PC-9 (cell line): Measurements from ENCODE around the gene NAT16. TPM values are rescaled to one million over a fixed set of nuclear protein-coding genes. Genes with fewer than 3 reads are reported as not detected.
"Not testable (repeated sequence)": the region's sequence is repeated elsewhere in the genome, so short reads cannot be mapped to it uniquely, and the experiment has no call there.

Experiments used
- BruUV-seq: library from RNA; stranded (reverse); fragments of 400-500 nt; replicated peaks from 2 replicates; lab custom pipeline; 2021; lab: Mats Ljungman, UMichigan
- CTCF ChIA-PET: fragments of 300-600 bp; sonication (Branson Sonifier 250); formaldehyde crosslinking; loops from one replicate; lab custom pipeline; 2022; ENCODE audit warnings: antibody characterized with exemption; lab: Charles Lee
- POLR2A ChIA-PET: fragments of 300-600 bp; sonication (Branson Sonifier 250); formaldehyde crosslinking; loops from one replicate; lab custom pipeline; 2022; ENCODE audit warnings: antibody characterized with exemption; ENCODE audit not compliant: unreplicated experiment; lab: Charles Lee
- DNase-seq, 2 experiments: peaks; one replicate each; pipeline versions ENCODE4 v3.0.0 to v3.0.0-alpha.2; 2015 to 2022; ENCODE audit warnings: mixed read lengths in 1 of 2
- H2AFZ ChIP-seq: fragments of 200-600 bp; sonication (generic); 2 replicates; pipeline ENCODE4 v1.8.1; 2017; ENCODE audit warnings: antibody characterized with exemption
- H3F3A ChIP-seq: fragments of 200-600 bp; sonication (generic); 2 replicates; pipeline ENCODE4 v1.8.1; 2017; ENCODE audit warnings: antibody characterized with exemption, mild to moderate bottlenecking, low read depth; ENCODE audit not compliant: insufficient read depth
- H3K27ac ChIP-seq: fragments of 200-600 bp; sonication (generic); 2 replicates; pipeline ENCODE4 v1.6.1; 2016; ENCODE audit warnings: mixed run types
- H3K27me3 ChIP-seq: fragments of 200-600 bp; sonication (generic); 2 replicates; pipeline ENCODE4 v1.6.1; 2016; ENCODE audit warnings: low read depth, mixed run types; ENCODE audit not compliant: insufficient read depth
- H3K36me3 ChIP-seq: fragments of 200-600 bp; sonication (generic); 2 replicates; pipeline ENCODE4 v1.6.1; 2016; ENCODE audit warnings: low read depth, mixed run types
- H3K4me1 ChIP-seq: fragments of 200-600 bp; sonication (generic); replicated peaks from 2 replicates; pipeline ENCODE4 v1.6.1; 2016; ENCODE audit warnings: mixed run types; ENCODE audit not compliant: insufficient read depth
- H3K4me2 ChIP-seq: fragments of 200-600 bp; sonication (generic); 2 replicates; pipeline ENCODE4 v1.6.1; 2017; ENCODE audit warnings: mixed run types
- H3K4me3 ChIP-seq: fragments of 200-600 bp; sonication (generic); 2 replicates; pipeline ENCODE4 v1.6.1; 2016; ENCODE audit warnings: mixed run types
- H3K79me2 ChIP-seq: fragments of 200-600 bp; sonication (generic); 2 replicates; pipeline ENCODE4 v1.6.1; 2017; ENCODE audit warnings: low read depth, mixed run types
- H3K9me2 ChIP-seq: fragments of 200-600 bp; sonication (generic); 2 replicates; pipeline ENCODE4 v1.8.1; 2017; ENCODE audit warnings: mild to moderate bottlenecking; ENCODE audit not compliant: insufficient read depth
- H3K9me3 ChIP-seq: fragments of 200-600 bp; sonication (generic); 2 replicates; pipeline ENCODE4 v1.8.1; 2016; ENCODE audit warnings: low read depth; ENCODE audit not compliant: insufficient read depth
- H4K20me1 ChIP-seq: fragments of 200-600 bp; sonication (generic); 2 replicates; pipeline ENCODE4 v1.8.1; 2017; ENCODE audit not compliant: insufficient read depth
- CTCF ChIP-seq: fragments of 200-600 bp; sonication (generic); conservative IDR thresholded peaks from 2 replicates; pipeline ENCODE4 v1.6.1; 2017; ENCODE audit warnings: mixed run types, antibody characterized with exemption, mild to moderate bottlenecking, moderate library complexity
- EZH2 ChIP-seq: fragments of 200-600 bp; sonication (generic); IDR thresholded peaks from 2 replicates; pipeline ENCODE4 v1.8.0; 2017; ENCODE audit warnings: antibody characterized with exemption, low read depth
- intact Hi-C: fragments of 100-400 bp; cut with micrococcal nuclease; formaldehyde crosslinking; loops from one replicate; pipeline ENCODE4 v1.10.0; 2022; ENCODE audit not compliant: unreplicated experiment
- total RNA-seq: library from RNA; stranded (reverse); gene quantifications from 2 replicates; pipeline ENCODE4 v1.2.3, GENCODE V29; 2021

The NAT16 gene
- total RNA-seq, 1 experiment from 2014 or later: not detected

GRCh38 chr7:101206665-101207042, 26.6 kb upstream of the NAT16 start:
- no peaks in the 10 kb centered on the region for H4K20me1 ChIP-seq
- no peaks in the 10 kb centered on the region for H3K4me1 ChIP-seq
- H3K4me3 ChIP-seq: no peak overlapping the region
- H3K36me3 ChIP-seq: no peaks in the 10 kb centered on the region
- H3F3A ChIP-seq: no peaks in the 10 kb centered on the region
- H3K9me3 ChIP-seq: no peaks in the 10 kb centered on the region
- BruUV-seq: no TSS peak
- TF ChIP-seq CTCF: no peak
- TF ChIP-seq EZH2: no peak
- H3K9me2 ChIP-seq: no peaks in the 10 kb centered on the region
- intact Hi-C loops: no loop called here
- no peak overlapping the region for H3K4me2 ChIP-seq
- ChIA-PET CTCF (no interaction called here), POLR2A (no interaction called here)
- no peaks in the 10 kb centered on the region for H3K79me2 ChIP-seq
- H3K27me3 ChIP-seq: no peaks in the 10 kb centered on the region
- no peak overlapping the region for H2AFZ ChIP-seq
- H3K27ac ChIP-seq: no peak overlapping the region
- DNase-seq: no peak

- Histone ChIP-seq H3K27ac (no peak overlapping the region), H3K79me2 (no peaks in the 10 kb centered on the region), H3K4me2 (no peak overlapping the region), H3K36me3 (no peaks in the 10 kb centered on the region), H3K9me2 (no peaks in the 10 kb centered on the region), H2AFZ (no peak overlapping the region), H3K9me3 (no peaks in the 10 kb centered on the region), H3K4me1 (no peaks in the 10 kb centered on the region), H3K4me3 (no peak overlapping the region), H3K27me3 (no peaks in the 10 kb centered on the region), H4K20me1 (no peaks in the 10 kb centered on the region), H3F3A (no peaks in the 10 kb centered on the region)
- DNase-seq: no peak
- BruUV-seq: no TSS peak
- ChIA-PET POLR2A (no interaction called here), CTCF (interaction anchor here (0.5 kb wide), 1 partner anchor 40 kb away, joined by 8 read pairs; no protein-coding TSS in a partner anchor)
- TF ChIP-seq EZH2 (no peak), CTCF (no peak)
- intact Hi-C loops: no loop called here
These were observed 26.0 kb upstream of the NAT16 start for GRCh38 chr7:101205901-101206664.

GRCh38 chr7:101203740-101204738, 23.9 kb upstream of the NAT16 start:
- H3K4me1 ChIP-seq, H3K36me3 ChIP-seq, H3K27ac ChIP-seq, H3K4me2 ChIP-seq, CTCF ChIA-PET, BruUV-seq, H3K9me2 ChIP-seq, H4K20me1 ChIP-seq, H3K4me3 ChIP-seq, DNase-seq, H3K9me3 ChIP-seq, H2AFZ ChIP-seq, intact Hi-C loops, H3K79me2 ChIP-seq, H3F3A ChIP-seq, H3K27me3 ChIP-seq: not testable (repeated sequence)
- POLR2A ChIA-PET: interaction anchor here (0.6 to 0.7 kb wide), 2 partner anchors 327 to 1039 kb away, joined by 5 to 13 read pairs; no protein-coding TSS in a partner anchor
